Liver (tissue), 9 donors: ENCODE results near the gene FBXO31. TPM values are rescaled to one million over a fixed set of nuclear protein-coding genes. Genes with fewer than 3 reads are reported as not detected.

ENCODE experiments used
- DNase-seq: peaks from one replicate; pipeline ENCODE4 v3.0.0-alpha.2; 2017; ENCODE audit warnings: low spot score
- H3K27ac ChIP-seq, 2 donors: one replicate each; pipeline ENCODE4 v1.7.0; 2013; ENCODE audit warnings: inconsistent platforms in 2 of 2, low read length in 2 of 2, control low read depth in 1 of 2, low read depth in 1 of 2, mild to moderate bottlenecking in 1 of 2
- H3K27me3 ChIP-seq, 4 donors: one replicate each; pipeline versions ENCODE4 v1.6.1 to v1.7.0; 2013; ENCODE audit warnings: low read length in 3 of 4, inconsistent platforms in 1 of 4, mild to moderate bottlenecking in 1 of 4, moderate library complexity in 1 of 4; ENCODE audit not compliant: control insufficient read depth in 4 of 4, insufficient read depth in 4 of 4
- H3K36me3 ChIP-seq, 4 donors: one replicate each; pipeline versions ENCODE4 v1.6.1 to v1.7.0; 2013; ENCODE audit warnings: low read length in 3 of 4, mild to moderate bottlenecking in 3 of 4, low read depth in 1 of 4, moderate library complexity in 1 of 4; ENCODE audit not compliant: control insufficient read depth in 4 of 4, insufficient read depth in 3 of 4
- H3K4me1 ChIP-seq, 4 donors: one replicate each; pipeline versions ENCODE4 v1.6.1 to v1.7.0; 2013; ENCODE audit warnings: low read length in 3 of 4, mild to moderate bottlenecking in 3 of 4, moderate library complexity in 1 of 4; ENCODE audit not compliant: control insufficient read depth in 4 of 4, insufficient read depth in 4 of 4
- H3K4me3 ChIP-seq, 3 donors: one replicate each; pipeline versions ENCODE4 v1.6.1 to v1.7.0; 2013; ENCODE audit warnings: low read length in 3 of 3, control low read depth in 1 of 3, low read depth in 1 of 3, mild to moderate bottlenecking in 1 of 3
- H3K9ac ChIP-seq, 2 donors: one replicate each; pipeline ENCODE4 v1.7.0; 2013; ENCODE audit warnings: low read length in 2 of 2, mild to moderate bottlenecking in 2 of 2, moderate library complexity in 2 of 2, control low read depth in 1 of 2, low read depth in 1 of 2
- H3K9me3 ChIP-seq, 4 donors: one replicate each; pipeline versions ENCODE4 v1.6.1 to v1.7.0; 2013; ENCODE audit warnings: low read length in 3 of 4; ENCODE audit not compliant: control insufficient read depth in 4 of 4
- EGR1 ChIP-seq, 2 donors: IDR thresholded peaks; 2 replicates each; pipeline ENCODE4 v1.6.1; 2016 to 2018; ENCODE audit warnings: antibody characterized with exemption in 2 of 2, low read depth in 2 of 2
- FOXA1 ChIP-seq: IDR thresholded peaks from 2 replicates; pipeline ENCODE4 v1.6.1; 2016; ENCODE audit warnings: antibody characterized with exemption
- FOXA2 ChIP-seq: IDR thresholded peaks from 2 replicates; pipeline ENCODE4 v1.6.1; 2016; ENCODE audit warnings: antibody characterized with exemption
- GABPA ChIP-seq, 2 donors: IDR thresholded peaks in 1 of 2; conservative IDR thresholded peaks in 1 of 2; 2 replicates each; pipeline ENCODE4 v1.6.1; 2016; ENCODE audit warnings: antibody characterized with exemption in 2 of 2, mild to moderate bottlenecking in 1 of 2, moderate library complexity in 1 of 2
- HNF4A ChIP-seq, 2 donors: conservative IDR thresholded peaks; 2 replicates each; pipeline ENCODE4 v1.6.1; 2016; ENCODE audit warnings: antibody characterized with exemption in 2 of 2, mild to moderate bottlenecking in 2 of 2
- HNF4G ChIP-seq: IDR thresholded peaks from 2 replicates; pipeline ENCODE4 v1.6.1; 2016; ENCODE audit warnings: antibody characterized with exemption
- JUND ChIP-seq, 2 donors: IDR thresholded peaks; 2 replicates each; pipeline ENCODE4 v1.6.1; 2016; ENCODE audit warnings: antibody characterized with exemption in 2 of 2
- NR2F2 ChIP-seq: IDR thresholded peaks from 2 replicates; pipeline ENCODE4 v1.6.1; 2016; ENCODE audit warnings: antibody characterized with exemption
- RAD21 ChIP-seq, 2 donors: IDR thresholded peaks; 2 replicates each; pipeline ENCODE4 v1.6.1; 2016; ENCODE audit warnings: antibody characterized with exemption in 2 of 2, mild to moderate bottlenecking in 2 of 2
- RXRA ChIP-seq, 2 donors: IDR thresholded peaks; 2 replicates each; pipeline ENCODE4 v1.6.1; 2017 to 2018; ENCODE audit warnings: antibody characterized with exemption in 2 of 2, mild to moderate bottlenecking in 1 of 2
- TAF1 ChIP-seq: conservative IDR thresholded peaks from 2 replicates; pipeline ENCODE4 v1.6.1; 2016; ENCODE audit warnings: antibody characterized with exemption, mild to moderate bottlenecking
- YY1 ChIP-seq: IDR thresholded peaks from 2 replicates; pipeline ENCODE4 v1.6.1; 2016; ENCODE audit warnings: antibody characterized with exemption, mild to moderate bottlenecking
- WGBS: extraction: QIAGEN DNeasy Blood & Tissue Kit; methylation state at CpG from one replicate; pipeline ENCODE4 v1.1.7; 2013; 5-methylcytosine and 5-hydroxymethylcytosine counted together
- polyA plus RNA-seq, 2 donors: library from polyadenylated mRNA; stranded (reverse) in 1 of 2; unstranded in 1 of 2; fragments of 200-250 nt in 1 of 2; fragments of >200 nt in 1 of 2; fragmentation: Nextera tagmentation in 1 of 2; extraction: Ambion mirVana in 1 of 2; gene quantifications; one replicate each; pipeline versions ENCODE4 v1.2.1 to v1.2.3, GENCODE V29; 2013 to 2015
- total RNA-seq, 2 donors: library from RNA; depleted of rRNA; stranded (reverse); fragments of >200 nt; gene quantifications; one replicate each; pipeline ENCODE4 v1.2.3, GENCODE V29; 2014
- TF ChIP-seq, protein P1 (sequence below): IDR thresholded peaks from 2 replicates; pipeline ENCODE4 v1.6.1; 2016; ENCODE audit warnings: antibody characterized with exemption
- TF ChIP-seq, protein P2 (sequence below): fragments of 150-350 bp; IDR thresholded peaks from 2 replicates; pipeline ENCODE4 v1.5.1; 2017; ENCODE audit warnings: improper control_type of control experiment, low read depth, low read length; ENCODE audit not compliant: missing input control
- TF ChIP-seq, protein P3 (sequence below): IDR thresholded peaks from 2 replicates; pipeline ENCODE4 v1.6.1; 2016; ENCODE audit warnings: antibody characterized with exemption
- TF ChIP-seq, protein P4 (sequence below): IDR thresholded peaks from 2 replicates; pipeline ENCODE4 v1.6.1; 2016; ENCODE audit warnings: antibody characterized with exemption
- TF ChIP-seq, protein P5 (sequence below): IDR thresholded peaks from 2 replicates; pipeline ENCODE4 v1.6.1; 2016; ENCODE audit warnings: antibody characterized with exemption, mild to moderate bottlenecking
- donor health status: healthy.
- donor health status: healthy.
- donor health status: healthy.
- donor health status: healthy.
- donor health status: healthy.

The FBXO31 gene
- total and polyA plus RNA-seq, 4 donors, result 13.2 to 30.3 (median 18.1) TPM

DNA sequence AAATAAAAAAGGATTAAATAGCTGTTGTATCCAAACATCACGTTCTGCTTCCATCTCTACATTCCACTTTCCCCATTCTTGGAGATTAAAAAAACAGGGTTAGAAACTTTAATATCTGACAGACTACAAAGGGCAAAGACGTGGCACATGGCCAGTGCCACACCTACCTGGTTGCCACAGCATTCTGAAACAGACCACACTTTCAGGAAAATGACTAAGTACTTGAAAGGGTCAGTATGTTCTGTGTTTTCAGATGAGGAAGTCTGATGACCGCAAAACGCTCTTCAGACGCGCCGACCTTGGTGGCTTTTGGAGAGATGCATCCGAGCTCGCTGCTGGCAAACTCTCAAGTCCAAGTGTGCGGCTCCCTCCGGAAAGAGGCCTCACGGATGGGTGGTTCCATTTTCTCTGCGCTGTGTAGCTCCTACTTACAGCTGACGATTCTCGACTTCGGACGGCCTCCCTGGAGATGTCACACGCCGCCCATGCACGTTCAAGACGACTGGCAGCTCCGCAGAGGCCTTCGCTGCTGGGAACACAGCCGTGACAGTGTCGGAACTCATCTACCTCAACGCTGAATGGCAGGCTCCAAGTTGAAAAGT lies 24.0 kb upstream of the FBXO31 start:
- DNase-seq, result no peak
- H3K9me3 ChIP-seq, result no peaks in the 10 kb centered on the region
- peaks cover 21 to 79% (median 48%) of the 10 kb centered on the region in 4 donors for H3K36me3 ChIP-seq
- H3K27ac ChIP-seq, result peak overlapping the region; percentile 8 to 21
- H3K4me1 ChIP-seq, result no peaks in the 10 kb centered on the region
- H3K9ac ChIP-seq, result no peak overlapping the region
- H3K4me3 ChIP-seq, result no peak overlapping the region
- no peaks in the 10 kb centered on the region for H3K27me3 ChIP-seq
- TF ChIP-seq, protein P1, sequence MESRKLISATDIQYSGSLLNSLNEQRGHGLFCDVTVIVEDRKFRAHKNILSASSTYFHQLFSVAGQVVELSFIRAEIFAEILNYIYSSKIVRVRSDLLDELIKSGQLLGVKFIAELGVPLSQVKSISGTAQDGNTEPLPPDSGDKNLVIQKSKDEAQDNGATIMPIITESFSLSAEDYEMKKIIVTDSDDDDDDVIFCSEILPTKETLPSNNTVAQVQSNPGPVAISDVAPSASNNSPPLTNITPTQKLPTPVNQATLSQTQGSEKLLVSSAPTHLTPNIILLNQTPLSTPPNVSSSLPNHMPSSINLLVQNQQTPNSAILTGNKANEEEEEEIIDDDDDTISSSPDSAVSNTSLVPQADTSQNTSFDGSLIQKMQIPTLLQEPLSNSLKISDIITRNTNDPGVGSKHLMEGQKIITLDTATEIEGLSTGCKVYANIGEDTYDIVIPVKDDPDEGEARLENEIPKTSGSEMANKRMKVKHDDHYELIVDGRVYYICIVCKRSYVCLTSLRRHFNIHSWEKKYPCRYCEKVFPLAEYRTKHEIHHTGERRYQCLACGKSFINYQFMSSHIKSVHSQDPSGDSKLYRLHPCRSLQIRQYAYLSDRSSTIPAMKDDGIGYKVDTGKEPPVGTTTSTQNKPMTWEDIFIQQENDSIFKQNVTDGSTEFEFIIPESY, result no peak
- TF ChIP-seq RXRA (IDR thresholded peaks at IDR 0.05) (no peak), EGR1 (IDR thresholded peaks at IDR 0.05; ENCODE audit: low read depth in 2 of 2) (no peak), GABPA (IDR thresholded peaks at IDR 0.05 in 1 of 2, conservative IDR thresholded peaks at IDR 0.05 in 1 of 2) (no peak), YY1 (no peak), HNF4G (no peak), FOXA1 (no peak), RAD21 (IDR thresholded peaks at IDR 0.05) (no peak)
- TF ChIP-seq, protein P2, sequence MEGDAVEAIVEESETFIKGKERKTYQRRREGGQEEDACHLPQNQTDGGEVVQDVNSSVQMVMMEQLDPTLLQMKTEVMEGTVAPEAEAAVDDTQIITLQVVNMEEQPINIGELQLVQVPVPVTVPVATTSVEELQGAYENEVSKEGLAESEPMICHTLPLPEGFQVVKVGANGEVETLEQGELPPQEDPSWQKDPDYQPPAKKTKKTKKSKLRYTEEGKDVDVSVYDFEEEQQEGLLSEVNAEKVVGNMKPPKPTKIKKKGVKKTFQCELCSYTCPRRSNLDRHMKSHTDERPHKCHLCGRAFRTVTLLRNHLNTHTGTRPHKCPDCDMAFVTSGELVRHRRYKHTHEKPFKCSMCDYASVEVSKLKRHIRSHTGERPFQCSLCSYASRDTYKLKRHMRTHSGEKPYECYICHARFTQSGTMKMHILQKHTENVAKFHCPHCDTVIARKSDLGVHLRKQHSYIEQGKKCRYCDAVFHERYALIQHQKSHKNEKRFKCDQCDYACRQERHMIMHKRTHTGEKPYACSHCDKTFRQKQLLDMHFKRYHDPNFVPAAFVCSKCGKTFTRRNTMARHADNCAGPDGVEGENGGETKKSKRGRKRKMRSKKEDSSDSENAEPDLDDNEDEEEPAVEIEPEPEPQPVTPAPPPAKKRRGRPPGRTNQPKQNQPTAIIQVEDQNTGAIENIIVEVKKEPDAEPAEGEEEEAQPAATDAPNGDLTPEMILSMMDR, result no peak
- TF ChIP-seq, protein P3, sequence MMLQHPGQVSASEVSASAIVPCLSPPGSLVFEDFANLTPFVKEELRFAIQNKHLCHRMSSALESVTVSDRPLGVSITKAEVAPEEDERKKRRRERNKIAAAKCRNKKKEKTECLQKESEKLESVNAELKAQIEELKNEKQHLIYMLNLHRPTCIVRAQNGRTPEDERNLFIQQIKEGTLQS, result no peak
- TF ChIP-seq, protein P4, sequence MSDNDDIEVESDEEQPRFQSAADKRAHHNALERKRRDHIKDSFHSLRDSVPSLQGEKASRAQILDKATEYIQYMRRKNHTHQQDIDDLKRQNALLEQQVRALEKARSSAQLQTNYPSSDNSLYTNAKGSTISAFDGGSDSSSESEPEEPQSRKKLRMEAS, result no peak
- 88% methylated on average over 26 of the region's 26 CpGs for WGBS

DNA sequence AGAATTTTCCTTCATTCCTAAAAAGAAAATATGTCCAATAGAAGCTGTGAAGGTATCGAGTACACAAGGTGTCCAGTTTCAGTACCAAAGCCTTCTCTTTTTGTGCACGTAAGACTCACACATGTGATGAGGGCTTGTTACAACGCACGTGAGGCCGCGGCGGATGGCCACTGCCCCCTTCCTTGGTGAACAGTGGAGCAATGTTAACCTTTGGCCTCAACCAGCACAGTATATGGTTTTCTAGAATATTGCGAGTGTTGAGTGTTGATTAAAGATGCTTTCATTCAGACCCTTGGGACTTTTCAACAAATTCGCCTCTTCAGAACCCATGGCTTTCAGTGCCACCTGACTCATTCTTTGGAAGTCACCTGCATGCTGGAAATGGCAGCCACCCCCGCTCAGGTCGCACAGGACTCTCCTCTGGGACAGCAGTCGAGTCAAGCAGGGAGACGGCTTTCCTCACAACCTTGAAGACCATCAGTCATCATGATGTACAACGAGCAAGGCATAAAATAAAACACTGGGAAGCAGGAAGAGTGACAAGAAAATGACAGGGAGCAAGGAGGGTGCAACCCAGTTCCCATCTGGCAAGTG lies 23.0 kb upstream of the FBXO31 start:
- Histone ChIP-seq H3K4me1 (no peaks in the 10 kb centered on the region), H3K4me3 (no peak overlapping the region), H3K27me3 (no peaks in the 10 kb centered on the region), H3K9me3 (no peaks in the 10 kb centered on the region), H3K36me3 (peaks cover 16 to 74% (median 44%) of the 10 kb centered on the region in 4 donors), H3K27ac (peak overlapping the region in 1 of 2 donors; percentile 7), H3K9ac (no peak overlapping the region)
- DNase-seq, result no peak
- TF ChIP-seq HNF4A (conservative IDR thresholded peaks at IDR 0.05) (no peak), FOXA1 (no peak), NR2F2 (no peak), TAF1 (no peak), YY1 (no peak), FOXA2 (no peak), JUND (IDR thresholded peaks at IDR 0.05) (no peak), EGR1 (IDR thresholded peaks at IDR 0.05; ENCODE audit: low read depth in 2 of 2) (no peak)
- TF ChIP-seq, protein P5, sequence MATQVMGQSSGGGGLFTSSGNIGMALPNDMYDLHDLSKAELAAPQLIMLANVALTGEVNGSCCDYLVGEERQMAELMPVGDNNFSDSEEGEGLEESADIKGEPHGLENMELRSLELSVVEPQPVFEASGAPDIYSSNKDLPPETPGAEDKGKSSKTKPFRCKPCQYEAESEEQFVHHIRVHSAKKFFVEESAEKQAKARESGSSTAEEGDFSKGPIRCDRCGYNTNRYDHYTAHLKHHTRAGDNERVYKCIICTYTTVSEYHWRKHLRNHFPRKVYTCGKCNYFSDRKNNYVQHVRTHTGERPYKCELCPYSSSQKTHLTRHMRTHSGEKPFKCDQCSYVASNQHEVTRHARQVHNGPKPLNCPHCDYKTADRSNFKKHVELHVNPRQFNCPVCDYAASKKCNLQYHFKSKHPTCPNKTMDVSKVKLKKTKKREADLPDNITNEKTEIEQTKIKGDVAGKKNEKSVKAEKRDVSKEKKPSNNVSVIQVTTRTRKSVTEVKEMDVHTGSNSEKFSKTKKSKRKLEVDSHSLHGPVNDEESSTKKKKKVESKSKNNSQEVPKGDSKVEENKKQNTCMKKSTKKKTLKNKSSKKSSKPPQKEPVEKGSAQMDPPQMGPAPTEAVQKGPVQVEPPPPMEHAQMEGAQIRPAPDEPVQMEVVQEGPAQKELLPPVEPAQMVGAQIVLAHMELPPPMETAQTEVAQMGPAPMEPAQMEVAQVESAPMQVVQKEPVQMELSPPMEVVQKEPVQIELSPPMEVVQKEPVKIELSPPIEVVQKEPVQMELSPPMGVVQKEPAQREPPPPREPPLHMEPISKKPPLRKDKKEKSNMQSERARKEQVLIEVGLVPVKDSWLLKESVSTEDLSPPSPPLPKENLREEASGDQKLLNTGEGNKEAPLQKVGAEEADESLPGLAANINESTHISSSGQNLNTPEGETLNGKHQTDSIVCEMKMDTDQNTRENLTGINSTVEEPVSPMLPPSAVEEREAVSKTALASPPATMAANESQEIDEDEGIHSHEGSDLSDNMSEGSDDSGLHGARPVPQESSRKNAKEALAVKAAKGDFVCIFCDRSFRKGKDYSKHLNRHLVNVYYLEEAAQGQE, result no peak
- TF ChIP-seq, protein P2, result no peak
- WGBS, result 91% methylated on average over 14 of the region's 14 CpGs
